ENCODE results near the gene SLC12A6. TPM values are rescaled to one million over a fixed set of nuclear protein-coding genes. Genes with fewer than 3 reads are reported as not detected.

SLC12A6 gene
- polyA plus RNA-seq, 2 donors = 16.1 to 21.5 TPM

DNA sequence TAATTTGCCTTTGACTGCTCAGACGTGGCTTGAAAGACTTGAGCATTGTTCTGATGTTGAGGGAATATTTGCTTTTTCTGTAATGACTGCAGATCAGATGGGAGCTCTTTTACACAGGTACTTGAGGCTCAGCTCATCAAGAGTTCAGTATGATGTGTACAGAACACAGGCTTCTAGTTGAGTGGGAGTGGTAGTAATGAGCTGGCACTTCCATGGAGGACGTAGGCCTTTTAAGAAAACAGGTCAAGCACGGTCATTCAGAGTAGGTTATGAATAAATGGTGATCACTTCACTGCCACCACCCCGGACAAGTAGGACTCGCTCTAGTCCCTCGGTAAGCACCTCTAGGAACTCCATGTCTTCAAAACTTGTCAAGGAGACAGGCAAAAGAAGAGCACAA, 104.0 kb downstream of the SLC12A6 start:
- WGBS, 2 donors = 72 to 76% methylated on average over 6 of the region's 6 CpGs
- Histone ChIP-seq H3K4me3 (ENCODE audit: low read depth in 1 of 2, low read length in 2 of 2) (no peak overlapping the region), H3K9me3 (ENCODE audit: control insufficient read depth in 2 of 2, insufficient read depth in 1 of 2, low read depth in 1 of 2, low read length in 1 of 2) (no peaks in the 10 kb centered on the region), H3K36me3 (ENCODE audit: control insufficient read depth in 2 of 2, insufficient read depth in 2 of 2, low read length in 1 of 2) (peaks cover 0 to 9% of the 10 kb centered on the region in 2 donors), H3K27me3 (ENCODE audit: control insufficient read depth in 1 of 2, insufficient read depth in 2 of 2, low read length in 2 of 2) (no peaks in the 10 kb centered on the region), H3K4me1 (ENCODE audit: control insufficient read depth in 2 of 2, insufficient read depth in 2 of 2, low read length in 1 of 2) (no peaks in the 10 kb centered on the region), H3K27ac (ENCODE audit: low read depth in 2 of 2, low read length in 1 of 2) (peak overlapping the region; percentile 40 to 42)

DNA sequence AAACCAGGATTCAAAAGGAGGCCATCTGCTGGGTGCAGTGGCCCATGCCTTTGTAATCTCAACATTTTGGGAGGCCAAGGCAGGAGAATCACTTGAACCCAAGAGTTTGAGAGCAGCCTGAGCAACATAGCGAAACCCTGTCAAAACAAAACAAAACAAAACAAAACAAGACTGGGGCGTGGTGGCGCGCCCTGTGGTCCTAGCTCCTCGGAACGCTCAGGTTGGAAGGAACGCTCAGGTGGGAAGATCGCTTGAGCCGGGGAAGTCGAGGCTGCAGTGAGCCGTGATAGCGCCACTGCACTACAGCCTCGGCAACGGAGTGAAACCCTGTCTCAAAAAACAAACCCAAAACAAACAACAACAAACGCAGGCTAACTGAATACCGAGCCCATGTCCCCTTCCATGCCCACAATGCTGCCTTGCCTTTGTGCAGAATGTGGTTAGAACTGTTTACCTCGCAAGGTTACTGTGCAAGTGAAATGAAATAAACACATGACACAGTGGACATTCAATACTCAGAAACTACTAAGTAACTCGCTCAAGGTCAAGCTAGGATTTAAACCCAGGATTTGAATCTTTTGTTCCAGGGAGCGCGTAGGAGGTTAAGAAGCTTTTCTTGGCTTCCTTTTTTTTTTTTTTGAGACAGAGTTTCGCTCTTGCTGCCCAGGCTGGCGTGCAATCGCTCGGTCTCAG, 113.5 kb downstream of the SLC12A6 start:
- Histone ChIP-seq H3K4me3 (ENCODE audit: low read depth in 1 of 2, low read length in 2 of 2) (peak overlapping the region; percentile 89), H3K9me3 (ENCODE audit: control insufficient read depth in 2 of 2, insufficient read depth in 1 of 2, low read depth in 1 of 2, low read length in 1 of 2) (no peaks in the 10 kb centered on the region), H3K27ac (ENCODE audit: low read depth in 2 of 2, low read length in 1 of 2) (peak overlapping the region; percentile 88 to 92), H3K27me3 (ENCODE audit: control insufficient read depth in 1 of 2, insufficient read depth in 2 of 2, low read length in 2 of 2) (no peaks in the 10 kb centered on the region), H3K4me1 (ENCODE audit: control insufficient read depth in 2 of 2, insufficient read depth in 2 of 2, low read length in 1 of 2) (peaks cover 0 to 4% of the 10 kb centered on the region in 2 donors), H3K36me3 (ENCODE audit: control insufficient read depth in 2 of 2, insufficient read depth in 2 of 2, low read length in 1 of 2) (peaks cover 0 to 6% of the 10 kb centered on the region in 2 donors)
- WGBS, 2 donors = 38 to 50% methylated on average over 24 of the region's 24 CpGs

DNA sequence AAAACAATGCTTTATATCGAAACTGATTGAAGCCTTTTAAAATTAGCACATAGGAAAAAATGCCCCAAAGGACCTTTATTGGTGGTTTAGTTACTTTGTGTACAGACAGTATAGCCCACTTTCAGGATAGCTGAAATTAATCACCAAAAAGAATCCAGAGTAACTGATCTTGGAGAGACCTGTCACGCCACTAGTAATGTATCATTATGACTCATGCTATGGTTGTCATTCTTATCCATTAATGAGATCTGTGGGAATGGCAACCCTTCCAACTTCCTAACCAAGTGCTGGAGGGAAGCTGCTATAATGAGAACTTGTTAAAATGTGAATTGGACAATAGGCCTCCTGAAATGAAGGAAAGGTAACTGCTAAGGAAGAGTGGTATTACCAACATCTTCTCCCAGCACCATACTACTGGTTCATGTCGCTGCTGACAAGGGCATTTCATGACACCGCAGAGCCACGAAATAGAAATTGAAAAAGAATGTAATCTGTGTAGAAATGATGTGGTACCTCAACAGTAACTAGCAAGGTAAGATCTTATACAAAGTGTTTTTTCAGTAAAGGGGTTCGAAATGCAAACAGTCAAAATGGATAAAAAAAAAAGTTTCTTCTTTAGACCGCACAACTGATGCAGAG, 119.9 kb downstream of the SLC12A6 start:
- no peaks in the 10 kb centered on the region for H3K27me3 ChIP-seq (ENCODE audit: control insufficient read depth in 1 of 2, insufficient read depth in 2 of 2, low read length in 2 of 2)

DNA sequence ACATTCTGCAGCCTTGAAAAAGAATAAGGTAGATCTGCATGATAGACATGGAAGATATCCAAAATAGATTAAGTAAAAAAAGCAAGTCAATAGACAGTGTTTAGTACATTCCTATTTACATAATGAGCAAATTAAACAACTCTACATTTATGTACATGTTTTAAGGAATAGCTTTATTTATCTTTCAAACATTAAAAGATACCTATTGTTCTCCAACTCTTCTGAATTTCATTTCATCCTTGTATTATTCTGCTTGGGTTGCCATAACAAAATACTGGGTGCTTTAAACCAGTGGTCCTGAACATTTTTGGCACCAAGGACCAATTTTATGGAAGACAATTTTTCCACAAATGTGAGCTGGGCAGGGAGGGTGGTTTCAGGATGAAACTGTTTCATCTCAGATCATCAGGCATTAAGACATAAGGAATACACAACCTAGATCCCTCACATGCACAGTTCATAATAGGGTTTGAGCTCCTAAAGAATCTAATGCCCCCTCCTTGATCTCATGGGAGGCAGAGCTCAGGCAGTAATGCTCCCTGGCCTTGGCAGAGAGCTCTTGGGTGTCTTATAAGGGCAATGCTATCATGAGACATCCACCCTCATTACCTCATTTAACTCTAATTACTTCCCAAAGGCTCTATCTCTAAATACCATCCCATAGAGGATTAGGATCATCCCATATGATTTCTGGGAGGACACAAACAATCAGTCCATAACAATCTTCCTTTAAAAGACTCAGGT, 120.9 kb downstream of the SLC12A6 start:
- H3K9me3 ChIP-seq (ENCODE audit: control insufficient read depth in 2 of 2, insufficient read depth in 1 of 2, low read depth in 1 of 2, low read length in 1 of 2) = no peaks in the 10 kb centered on the region
- no peaks in the 10 kb centered on the region for H3K27me3 ChIP-seq (ENCODE audit: control insufficient read depth in 1 of 2, insufficient read depth in 2 of 2, low read length in 2 of 2)
- no peaks in the 10 kb centered on the region for H3K4me1 ChIP-seq (ENCODE audit: control insufficient read depth in 2 of 2, insufficient read depth in 2 of 2, low read length in 1 of 2)
- no peak overlapping the region for H3K27ac ChIP-seq (ENCODE audit: low read depth in 2 of 2, low read length in 1 of 2)
- H3K4me3 ChIP-seq (ENCODE audit: low read depth in 1 of 2, low read length in 2 of 2) = no peak overlapping the region
- no peaks in the 10 kb centered on the region for H3K36me3 ChIP-seq (ENCODE audit: control insufficient read depth in 2 of 2, insufficient read depth in 2 of 2, low read length in 1 of 2)

More for the DNA sequence above, 119.9 kb downstream of the SLC12A6 start:
- H3K9me3 ChIP-seq (ENCODE audit: control insufficient read depth in 2 of 2, insufficient read depth in 1 of 2, low read depth in 1 of 2, low read length in 1 of 2) = no peaks in the 10 kb centered on the region
- H3K36me3 ChIP-seq (ENCODE audit: control insufficient read depth in 2 of 2, insufficient read depth in 2 of 2, low read length in 1 of 2) = no peaks in the 10 kb centered on the region
- H3K4me3 ChIP-seq (ENCODE audit: low read depth in 1 of 2, low read length in 2 of 2) = no peak overlapping the region
- no peaks in the 10 kb centered on the region for H3K4me1 ChIP-seq (ENCODE audit: control insufficient read depth in 2 of 2, insufficient read depth in 2 of 2, low read length in 1 of 2)
- 82 to 83% methylated on average over 7 of the region's 7 CpGs for WGBS, 2 donors
- no peak overlapping the region for H3K27ac ChIP-seq (ENCODE audit: low read depth in 2 of 2, low read length in 1 of 2)

DNA sequence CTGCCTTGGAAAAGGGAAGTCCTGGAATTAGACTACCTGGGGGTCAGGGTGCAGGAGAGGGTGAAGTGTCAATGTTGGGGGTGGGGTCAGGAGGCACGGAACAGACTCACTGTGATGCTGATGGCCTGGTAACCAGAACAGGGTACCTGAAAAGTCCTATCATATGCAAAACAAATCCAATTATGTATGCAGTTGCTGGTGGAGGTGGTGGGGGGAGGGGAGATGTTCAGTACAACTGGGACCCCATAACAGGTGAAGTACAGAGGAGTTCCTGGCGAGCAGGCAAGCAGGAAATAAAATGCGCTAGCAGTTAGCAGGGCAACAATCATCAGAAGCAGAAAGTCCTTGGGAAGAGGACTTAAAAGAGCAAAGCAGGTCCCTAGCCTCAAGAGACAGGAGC, 123.4 kb downstream of the SLC12A6 start:
- Histone ChIP-seq H3K4me3 (ENCODE audit: low read depth in 1 of 2, low read length in 2 of 2) (no peak overlapping the region), H3K4me1 (ENCODE audit: control insufficient read depth in 2 of 2, insufficient read depth in 2 of 2, low read length in 1 of 2) (no peaks in the 10 kb centered on the region), H3K27ac (ENCODE audit: low read depth in 2 of 2, low read length in 1 of 2) (no peak overlapping the region), H3K9me3 (ENCODE audit: control insufficient read depth in 2 of 2, insufficient read depth in 1 of 2, low read depth in 1 of 2, low read length in 1 of 2) (no peaks in the 10 kb centered on the region), H3K27me3 (ENCODE audit: control insufficient read depth in 1 of 2, insufficient read depth in 2 of 2, low read length in 2 of 2) (no peaks in the 10 kb centered on the region), H3K36me3 (ENCODE audit: control insufficient read depth in 2 of 2, insufficient read depth in 2 of 2, low read length in 1 of 2) (no peaks in the 10 kb centered on the region)
- WGBS, 2 donors = 64 to 68% methylated on average over 3 of the region's 3 CpGs

DNA sequence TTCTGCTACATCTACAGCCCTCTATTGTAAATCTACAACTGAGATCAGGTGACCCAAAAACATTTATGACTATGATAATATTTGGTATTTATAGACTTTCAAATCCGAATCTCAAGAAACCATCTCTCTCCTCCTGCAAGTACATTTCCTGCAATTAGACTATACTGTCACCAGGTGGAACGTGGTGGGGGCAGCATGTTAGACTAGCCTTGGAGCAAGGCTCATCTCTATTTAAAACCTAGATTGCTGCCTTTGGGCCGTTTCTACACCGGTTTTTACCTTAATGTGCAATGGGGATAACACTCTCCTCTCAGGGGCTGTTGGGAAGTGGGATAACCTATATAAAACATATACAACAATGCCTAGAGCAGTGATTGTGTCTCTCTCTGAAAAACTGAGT, 123.9 kb downstream of the SLC12A6 start:
- no peaks in the 10 kb centered on the region for H3K9me3 ChIP-seq (ENCODE audit: control insufficient read depth in 2 of 2, insufficient read depth in 1 of 2, low read depth in 1 of 2, low read length in 1 of 2)
- no peak overlapping the region for H3K4me3 ChIP-seq (ENCODE audit: low read depth in 1 of 2, low read length in 2 of 2)
- H3K27ac ChIP-seq (ENCODE audit: low read depth in 2 of 2, low read length in 1 of 2) = no peak overlapping the region
- no peaks in the 10 kb centered on the region for H3K4me1 ChIP-seq (ENCODE audit: control insufficient read depth in 2 of 2, insufficient read depth in 2 of 2, low read length in 1 of 2)
- WGBS, 2 donors = 32 to 43% methylated on average over 4 of the region's 4 CpGs
- no peaks in the 10 kb centered on the region for H3K27me3 ChIP-seq (ENCODE audit: control insufficient read depth in 1 of 2, insufficient read depth in 2 of 2, low read length in 2 of 2)
- H3K36me3 ChIP-seq (ENCODE audit: control insufficient read depth in 2 of 2, insufficient read depth in 2 of 2, low read length in 1 of 2) = no peaks in the 10 kb centered on the region

DNA sequence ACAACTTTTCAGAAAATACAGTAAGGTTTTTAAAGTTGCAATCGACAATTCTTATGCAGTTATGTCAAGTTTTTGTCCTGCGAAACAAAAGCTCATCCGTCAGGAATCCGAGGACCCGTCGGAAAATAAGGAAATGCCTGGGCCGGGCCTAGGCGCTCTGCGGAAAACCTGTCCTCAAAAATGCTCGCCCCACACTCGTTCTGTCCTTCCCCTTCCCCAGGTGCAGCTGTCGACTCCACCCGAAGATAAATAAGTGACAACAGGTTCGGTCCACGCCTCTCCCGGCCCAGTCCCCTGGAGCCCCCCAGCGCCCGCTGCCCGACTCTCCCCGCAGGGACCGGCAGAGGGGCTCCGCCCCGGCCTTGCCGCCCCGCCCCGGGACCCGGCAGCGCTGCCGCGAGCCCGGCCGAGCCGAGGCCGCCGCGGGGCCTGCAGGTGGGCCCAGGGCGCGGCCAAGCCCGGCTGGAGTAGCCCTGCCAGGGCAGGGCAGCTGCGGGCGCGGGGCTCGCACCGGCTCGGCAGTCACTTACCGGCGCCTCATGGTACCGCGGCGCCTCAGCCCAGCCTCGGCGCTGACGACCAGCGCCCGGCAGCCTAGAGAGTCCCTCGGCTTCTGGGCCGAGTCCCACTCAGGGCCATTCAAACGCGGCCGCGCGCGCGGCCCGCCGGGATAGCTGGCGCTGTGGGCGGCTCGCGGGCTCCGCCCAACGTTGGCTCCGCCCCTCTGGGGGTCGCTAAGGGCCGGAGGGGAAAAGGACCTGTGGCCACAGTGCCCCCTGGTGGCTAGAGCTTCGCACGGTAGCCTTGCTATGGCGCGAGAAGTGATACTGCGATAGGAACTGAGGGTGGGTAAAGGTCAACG, 127.9 kb downstream of the SLC12A6 start, which contains the start of gene KATNBL1:
Gene KATNBL1, minus strand, starts transcription at position 676 of the 862 bp plus-strand sequence. CDS start 46,420 bp downstream, outside the sequence.
- Histone ChIP-seq H3K36me3 (ENCODE audit: control insufficient read depth in 2 of 2, insufficient read depth in 2 of 2, low read length in 1 of 2) (no peaks in the 10 kb centered on the region), H3K4me3 (ENCODE audit: low read depth in 1 of 2, low read length in 2 of 2) (peak within 1 kb of the TSS; percentile 76 to 92), H3K27ac (ENCODE audit: low read depth in 2 of 2, low read length in 1 of 2) (peak within 1 kb of the TSS; percentile 94 to 95), H3K4me1 (ENCODE audit: control insufficient read depth in 2 of 2, insufficient read depth in 2 of 2, low read length in 1 of 2) (no peaks in the 10 kb centered on the region), H3K9me3 (ENCODE audit: control insufficient read depth in 2 of 2, insufficient read depth in 1 of 2, low read depth in 1 of 2, low read length in 1 of 2) (no peaks in the 10 kb centered on the region), H3K27me3 (ENCODE audit: control insufficient read depth in 1 of 2, insufficient read depth in 2 of 2, low read length in 2 of 2) (no peaks in the 10 kb centered on the region)
- 0 to 1% methylated on average over 77 to 81 of the region's 81 CpGs for WGBS, 2 donors

DNA sequence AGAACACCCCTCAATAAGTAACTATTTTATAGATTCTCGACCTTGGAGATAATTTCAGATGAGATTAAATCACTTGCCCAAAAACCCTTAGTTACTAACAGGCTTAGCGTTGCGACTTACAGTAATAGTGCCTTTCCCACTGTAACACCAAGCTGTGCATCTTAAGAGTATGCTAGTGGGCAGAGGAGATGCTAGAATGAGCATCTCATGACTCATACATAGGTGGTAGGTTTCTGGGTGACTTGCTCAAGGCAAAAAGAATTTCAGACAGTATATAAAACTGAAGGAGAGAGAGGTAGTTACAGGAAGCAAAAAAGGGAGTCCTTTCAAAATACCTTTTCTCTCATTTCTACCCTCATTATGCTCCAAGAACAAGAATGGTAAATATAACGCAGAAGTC, 131.6 kb downstream of the SLC12A6 start:
- no peak overlapping the region for H3K27ac ChIP-seq (ENCODE audit: low read depth in 2 of 2, low read length in 1 of 2)
- H3K9me3 ChIP-seq (ENCODE audit: control insufficient read depth in 2 of 2, insufficient read depth in 1 of 2, low read depth in 1 of 2, low read length in 1 of 2) = no peaks in the 10 kb centered on the region
- no peak overlapping the region for H3K4me3 ChIP-seq (ENCODE audit: low read depth in 1 of 2, low read length in 2 of 2)
- no peaks in the 10 kb centered on the region for H3K36me3 ChIP-seq (ENCODE audit: control insufficient read depth in 2 of 2, insufficient read depth in 2 of 2, low read length in 1 of 2)
- WGBS, 2 donors = 84 to 89% methylated on average over 4 of the region's 4 CpGs
- H3K27me3 ChIP-seq (ENCODE audit: control insufficient read depth in 1 of 2, insufficient read depth in 2 of 2, low read length in 2 of 2) = no peaks in the 10 kb centered on the region
- H3K4me1 ChIP-seq (ENCODE audit: control insufficient read depth in 2 of 2, insufficient read depth in 2 of 2, low read length in 1 of 2) = no peaks in the 10 kb centered on the region

DNA sequence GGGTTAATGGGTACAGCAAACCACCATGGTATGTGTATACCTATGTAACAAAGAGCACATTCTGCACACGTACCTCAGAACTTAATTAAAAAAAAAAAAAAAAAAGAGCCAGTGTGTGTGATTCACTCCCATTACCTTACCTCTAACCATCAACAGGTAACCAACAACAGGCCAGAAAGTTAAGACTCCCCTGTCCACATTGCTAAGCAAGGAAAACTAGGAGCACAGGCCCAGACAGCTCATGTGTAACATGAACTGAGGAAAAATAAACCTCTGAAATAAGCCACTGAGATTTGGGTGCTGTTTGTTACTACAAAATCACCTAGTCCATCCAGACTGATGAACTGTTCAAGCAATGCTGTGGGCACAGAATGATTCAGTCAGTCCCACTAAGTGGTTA, 133.6 kb downstream of the SLC12A6 start:
- no peaks in the 10 kb centered on the region for H3K36me3 ChIP-seq (ENCODE audit: control insufficient read depth in 2 of 2, insufficient read depth in 2 of 2, low read length in 1 of 2)
- 89 to 96% methylated on average over 1 of the region's 1 CpG for WGBS, 2 donors
- no peaks in the 10 kb centered on the region for H3K4me1 ChIP-seq (ENCODE audit: control insufficient read depth in 2 of 2, insufficient read depth in 2 of 2, low read length in 1 of 2)
- no peak overlapping the region for H3K4me3 ChIP-seq (ENCODE audit: low read depth in 1 of 2, low read length in 2 of 2)
- H3K27ac ChIP-seq (ENCODE audit: low read depth in 2 of 2, low read length in 1 of 2) = no peak overlapping the region
- no peaks in the 10 kb centered on the region for H3K9me3 ChIP-seq (ENCODE audit: control insufficient read depth in 2 of 2, insufficient read depth in 1 of 2, low read depth in 1 of 2, low read length in 1 of 2)
- H3K27me3 ChIP-seq (ENCODE audit: control insufficient read depth in 1 of 2, insufficient read depth in 2 of 2, low read length in 2 of 2) = no peaks in the 10 kb centered on the region

Measured in esophagus (tissue), 2 donors.